Heart left ventricle (tissue), 13 donors: ENCODE data around the gene PTPRM.

ENCODE experiments used
- POLR2A ChIP-seq, 2 donors: fragments of 450-650 bp; IDR thresholded peaks; one replicate each; pipeline ENCODE4 v1.6.1; 2017; ENCODE audit warnings: antibody characterized with exemption in 2 of 2, mild to moderate bottlenecking in 2 of 2, moderate library complexity in 2 of 2
- TF ChIP-seq, protein P1 (sequence below), 12 donors: fragments of 200-600 bp; sonication (generic) in 4 of 12; IDR thresholded peaks; one replicate each; pipeline versions ENCODE4 v1.5.0 to v1.8.0; 2018 to 2022; ENCODE audit warnings: antibody characterized with exemption in 12 of 12, mild to moderate bottlenecking in 5 of 12
- donor health status: ischemic (EF 13 %, LVEDD 7.1; RV severe dilation, severe dysfunction).
- donor health status: DM: no; HTN: yes; CAD: no.
- donor health status: DM: no; HTN: no; CAD: no.
- donor health status: ischemic (EF 25% LVEDD 6.9; RV normal size, moderate dysfunction).
- donor health status: ischemic (EF 25% LVEDD 5.7; RV mildly dilated, moderate dysfunction).
- donor health status: ischemic (EF 35%, LVEDD 5.7; RV mildly dilated, moderate dysfunction).
- donor health status: nonischemic (EF 11% LVEDD 7.7; RV severe dilation, severe dysfunction).
- donor health status: DM: yes; HTN: yes; CAD: no.
- donor health status: PGD.
- donor health status: ischemic (EF 29% LVEDD 5.4; RV normal size, mild dysfunction).
- donor health status: nonischemic (EF 23%, LVEDD 6.1; RV moderate dilation, normal function).

DNA sequence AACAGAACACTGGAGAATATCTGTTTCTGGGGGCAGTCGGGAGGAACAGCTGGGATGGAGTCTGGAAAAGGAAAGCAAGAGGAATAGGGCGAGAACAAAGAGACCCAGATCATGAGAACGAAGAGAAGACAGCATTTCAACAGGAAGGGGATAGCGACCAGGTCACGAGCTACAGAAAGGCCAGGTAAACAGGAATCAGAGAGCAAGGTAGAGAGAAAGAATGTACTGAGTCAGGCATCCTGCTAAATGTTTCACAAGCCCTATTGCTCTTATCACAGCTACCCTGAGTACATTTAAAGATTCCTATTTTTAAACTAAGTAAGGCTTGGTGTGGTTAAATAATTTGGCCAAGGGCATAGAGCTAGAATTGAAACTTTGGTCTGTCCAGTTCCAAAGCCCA, 787.2 kb downstream of the PTPRM start:
- TF ChIP-seq POLR2A (IDR thresholded peaks at IDR 0.05), result no peak
- TF ChIP-seq, protein P1, sequence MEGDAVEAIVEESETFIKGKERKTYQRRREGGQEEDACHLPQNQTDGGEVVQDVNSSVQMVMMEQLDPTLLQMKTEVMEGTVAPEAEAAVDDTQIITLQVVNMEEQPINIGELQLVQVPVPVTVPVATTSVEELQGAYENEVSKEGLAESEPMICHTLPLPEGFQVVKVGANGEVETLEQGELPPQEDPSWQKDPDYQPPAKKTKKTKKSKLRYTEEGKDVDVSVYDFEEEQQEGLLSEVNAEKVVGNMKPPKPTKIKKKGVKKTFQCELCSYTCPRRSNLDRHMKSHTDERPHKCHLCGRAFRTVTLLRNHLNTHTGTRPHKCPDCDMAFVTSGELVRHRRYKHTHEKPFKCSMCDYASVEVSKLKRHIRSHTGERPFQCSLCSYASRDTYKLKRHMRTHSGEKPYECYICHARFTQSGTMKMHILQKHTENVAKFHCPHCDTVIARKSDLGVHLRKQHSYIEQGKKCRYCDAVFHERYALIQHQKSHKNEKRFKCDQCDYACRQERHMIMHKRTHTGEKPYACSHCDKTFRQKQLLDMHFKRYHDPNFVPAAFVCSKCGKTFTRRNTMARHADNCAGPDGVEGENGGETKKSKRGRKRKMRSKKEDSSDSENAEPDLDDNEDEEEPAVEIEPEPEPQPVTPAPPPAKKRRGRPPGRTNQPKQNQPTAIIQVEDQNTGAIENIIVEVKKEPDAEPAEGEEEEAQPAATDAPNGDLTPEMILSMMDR (IDR thresholded peaks at IDR 0.05), result no peak
